ENCODE measurements around the gene CSH2. TPM values are rescaled to one million over a fixed set of nuclear protein-coding genes. Genes with fewer than 3 reads are reported as not detected.

The CSH2 gene
- total and polyA plus RNA-seq, 2 of the 13 experiments (the other 11 are each of a cell fraction or from before 2014, with no cell fraction given): not detected

DNA sequence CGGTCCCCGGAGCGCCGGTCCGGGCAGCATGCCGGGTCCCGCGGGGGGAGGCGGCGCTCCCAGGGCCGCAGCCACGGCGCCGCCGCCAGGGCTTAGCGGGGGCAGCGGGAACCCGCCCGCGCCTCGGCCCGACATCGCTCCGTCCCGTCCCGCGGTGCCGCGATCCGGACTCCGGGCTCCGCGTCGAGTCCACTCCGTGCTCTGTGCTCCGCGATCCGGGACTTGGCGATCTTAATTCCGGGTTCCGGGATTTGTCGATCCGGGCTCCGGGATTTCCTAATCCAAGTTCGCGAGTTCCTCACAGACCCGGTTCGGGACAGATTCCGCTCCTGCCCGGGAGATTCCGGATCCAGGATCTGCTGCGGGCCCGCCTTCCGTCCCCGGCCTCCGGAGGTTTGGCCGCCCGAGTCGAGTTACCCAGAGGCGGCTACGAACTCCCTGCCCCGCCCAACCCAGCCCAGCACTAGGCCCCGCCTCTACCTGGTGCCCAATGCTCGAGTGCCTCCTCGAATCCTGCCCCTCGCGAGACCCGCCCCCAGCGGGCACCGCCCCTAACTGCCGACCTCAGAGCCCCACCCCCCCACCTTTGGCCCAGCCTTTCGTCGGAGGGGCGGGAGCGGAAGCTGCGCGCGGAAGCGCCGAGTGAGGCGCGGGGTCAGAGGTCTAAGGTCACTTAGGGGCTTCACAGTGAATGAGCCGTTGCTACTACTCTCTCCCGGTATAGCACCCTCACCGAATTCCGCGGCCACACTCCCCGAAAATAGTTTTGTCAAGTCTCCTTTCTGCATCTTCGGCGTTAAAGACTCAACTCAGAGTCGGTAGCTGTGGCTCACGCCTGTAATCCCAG, 30.7 kb downstream of the CSH2 start, which contains the start of gene SMARCD2 (continued):
- TF ChIP-seq, protein P1, sequence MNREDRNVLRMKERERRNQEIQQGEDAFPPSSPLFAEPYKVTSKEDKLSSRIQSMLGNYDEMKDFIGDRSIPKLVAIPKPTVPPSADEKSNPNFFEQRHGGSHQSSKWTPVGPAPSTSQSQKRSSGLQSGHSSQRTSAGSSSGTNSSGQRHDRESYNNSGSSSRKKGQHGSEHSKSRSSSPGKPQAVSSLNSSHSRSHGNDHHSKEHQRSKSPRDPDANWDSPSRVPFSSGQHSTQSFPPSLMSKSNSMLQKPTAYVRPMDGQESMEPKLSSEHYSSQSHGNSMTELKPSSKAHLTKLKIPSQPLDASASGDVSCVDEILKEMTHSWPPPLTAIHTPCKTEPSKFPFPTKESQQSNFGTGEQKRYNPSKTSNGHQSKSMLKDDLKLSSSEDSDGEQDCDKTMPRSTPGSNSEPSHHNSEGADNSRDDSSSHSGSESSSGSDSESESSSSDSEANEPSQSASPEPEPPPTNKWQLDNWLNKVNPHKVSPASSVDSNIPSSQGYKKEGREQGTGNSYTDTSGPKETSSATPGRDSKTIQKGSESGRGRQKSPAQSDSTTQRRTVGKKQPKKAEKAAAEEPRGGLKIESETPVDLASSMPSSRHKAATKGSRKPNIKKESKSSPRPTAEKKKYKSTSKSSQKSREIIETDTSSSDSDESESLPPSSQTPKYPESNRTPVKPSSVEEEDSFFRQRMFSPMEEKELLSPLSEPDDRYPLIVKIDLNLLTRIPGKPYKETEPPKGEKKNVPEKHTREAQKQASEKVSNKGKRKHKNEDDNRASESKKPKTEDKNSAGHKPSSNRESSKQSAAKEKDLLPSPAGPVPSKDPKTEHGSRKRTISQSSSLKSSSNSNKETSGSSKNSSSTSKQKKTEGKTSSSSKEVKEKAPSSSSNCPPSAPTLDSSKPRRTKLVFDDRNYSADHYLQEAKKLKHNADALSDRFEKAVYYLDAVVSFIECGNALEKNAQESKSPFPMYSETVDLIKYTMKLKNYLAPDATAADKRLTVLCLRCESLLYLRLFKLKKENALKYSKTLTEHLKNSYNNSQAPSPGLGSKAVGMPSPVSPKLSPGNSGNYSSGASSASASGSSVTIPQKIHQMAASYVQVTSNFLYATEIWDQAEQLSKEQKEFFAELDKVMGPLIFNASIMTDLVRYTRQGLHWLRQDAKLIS (CRISPR knock-in tag; IDR thresholded peaks at IDR 0.05): peak; percentile 88
- TF ChIP-seq PAX8 (CRISPR knock-in tag; IDR thresholded peaks at IDR 0.05; ENCODE audit: borderline replicate concordance): peak; percentile 94
- TF ChIP-seq RELA (CRISPR knock-in tag; IDR thresholded peaks at IDR 0.05): peak; percentile 80
- peak; percentile 80 for TF ChIP-seq ZNF12 (CRISPR knock-in tag; IDR thresholded peaks at IDR 0.05)
- peak in 1 of 2 experiments; percentile 99; a peak in 2 of 4 replicates for TF ChIP-seq KLF16 (CRISPR knock-in tag; IDR thresholded peaks at IDR 0.05)
- peak; percentile 80; the same call in 1 of the 2 replicates for TF ChIP-seq ZFP36L2 (CRISPR knock-in tag; IDR thresholded peaks at IDR 0.05)
- TF ChIP-seq MXI1 (IDR thresholded peaks at IDR 0.05; ENCODE audit: borderline replicate concordance, low read depth, low read length): peak; percentile 84; the same call in 2 of the 3 replicates
- TF ChIP-seq, protein P2, sequence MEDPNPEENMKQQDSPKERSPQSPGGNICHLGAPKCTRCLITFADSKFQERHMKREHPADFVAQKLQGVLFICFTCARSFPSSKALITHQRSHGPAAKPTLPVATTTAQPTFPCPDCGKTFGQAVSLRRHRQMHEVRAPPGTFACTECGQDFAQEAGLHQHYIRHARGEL (CRISPR knock-in tag; IDR thresholded peaks at IDR 0.05): no peak
- TF ChIP-seq, protein P3, sequence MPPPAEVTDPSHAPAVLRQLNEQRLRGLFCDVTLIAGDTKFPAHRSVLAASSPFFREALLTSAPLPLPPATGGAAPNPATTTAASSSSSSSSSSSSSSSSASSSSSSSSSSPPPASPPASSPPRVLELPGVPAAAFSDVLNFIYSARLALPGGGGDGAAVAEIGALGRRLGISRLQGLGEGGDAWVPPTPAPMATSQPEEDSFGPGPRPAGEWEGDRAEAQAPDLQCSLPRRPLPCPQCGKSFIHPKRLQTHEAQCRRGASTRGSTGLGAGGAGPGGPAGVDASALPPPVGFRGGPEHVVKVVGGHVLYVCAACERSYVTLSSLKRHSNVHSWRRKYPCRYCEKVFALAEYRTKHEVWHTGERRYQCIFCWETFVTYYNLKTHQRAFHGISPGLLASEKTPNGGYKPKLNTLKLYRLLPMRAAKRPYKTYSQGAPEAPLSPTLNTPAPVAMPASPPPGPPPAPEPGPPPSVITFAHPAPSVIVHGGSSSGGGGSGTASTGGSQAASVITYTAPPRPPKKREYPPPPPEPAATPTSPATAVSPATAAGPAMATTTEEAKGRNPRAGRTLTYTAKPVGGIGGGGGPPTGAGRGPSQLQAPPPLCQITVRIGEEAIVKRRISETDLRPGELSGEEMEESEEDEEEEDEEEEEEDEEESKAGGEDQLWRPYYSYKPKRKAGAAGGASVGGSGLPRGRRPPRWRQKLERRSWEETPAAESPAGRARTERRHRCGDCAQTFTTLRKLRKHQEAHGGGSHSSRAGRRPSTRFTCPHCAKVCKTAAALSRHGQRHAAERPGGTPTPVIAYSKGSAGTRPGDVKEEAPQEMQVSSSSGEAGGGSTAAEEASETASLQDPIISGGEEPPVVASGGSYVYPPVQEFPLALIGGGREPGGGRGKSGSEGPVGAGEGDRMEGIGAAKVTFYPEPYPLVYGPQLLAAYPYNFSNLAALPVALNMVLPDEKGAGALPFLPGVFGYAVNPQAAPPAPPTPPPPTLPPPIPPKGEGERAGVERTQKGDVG (CRISPR knock-in tag; IDR thresholded peaks at IDR 0.05; ENCODE audit: borderline replicate concordance): 0 out of 2 replicates have a peak, but pooled peaks have one; percentile 13
- TF ChIP-seq, protein P4, sequence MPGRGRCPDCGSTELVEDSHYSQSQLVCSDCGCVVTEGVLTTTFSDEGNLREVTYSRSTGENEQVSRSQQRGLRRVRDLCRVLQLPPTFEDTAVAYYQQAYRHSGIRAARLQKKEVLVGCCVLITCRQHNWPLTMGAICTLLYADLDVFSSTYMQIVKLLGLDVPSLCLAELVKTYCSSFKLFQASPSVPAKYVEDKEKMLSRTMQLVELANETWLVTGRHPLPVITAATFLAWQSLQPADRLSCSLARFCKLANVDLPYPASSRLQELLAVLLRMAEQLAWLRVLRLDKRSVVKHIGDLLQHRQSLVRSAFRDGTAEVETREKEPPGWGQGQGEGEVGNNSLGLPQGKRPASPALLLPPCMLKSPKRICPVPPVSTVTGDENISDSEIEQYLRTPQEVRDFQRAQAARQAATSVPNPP (CRISPR knock-in tag; IDR thresholded peaks at IDR 0.05): peak; percentile 99
- TF ChIP-seq, protein P5, sequence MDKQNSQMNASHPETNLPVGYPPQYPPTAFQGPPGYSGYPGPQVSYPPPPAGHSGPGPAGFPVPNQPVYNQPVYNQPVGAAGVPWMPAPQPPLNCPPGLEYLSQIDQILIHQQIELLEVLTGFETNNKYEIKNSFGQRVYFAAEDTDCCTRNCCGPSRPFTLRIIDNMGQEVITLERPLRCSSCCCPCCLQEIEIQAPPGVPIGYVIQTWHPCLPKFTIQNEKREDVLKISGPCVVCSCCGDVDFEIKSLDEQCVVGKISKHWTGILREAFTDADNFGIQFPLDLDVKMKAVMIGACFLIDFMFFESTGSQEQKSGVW (CRISPR knock-in tag; IDR thresholded peaks at IDR 0.05; ENCODE audit: borderline replicate concordance): no peak; the same call in 1 of the 2 replicates
- no peak for TF ChIP-seq ATM (IDR thresholded peaks at IDR 0.05; ENCODE audit: borderline replicate concordance)
- TF ChIP-seq, protein P6, sequence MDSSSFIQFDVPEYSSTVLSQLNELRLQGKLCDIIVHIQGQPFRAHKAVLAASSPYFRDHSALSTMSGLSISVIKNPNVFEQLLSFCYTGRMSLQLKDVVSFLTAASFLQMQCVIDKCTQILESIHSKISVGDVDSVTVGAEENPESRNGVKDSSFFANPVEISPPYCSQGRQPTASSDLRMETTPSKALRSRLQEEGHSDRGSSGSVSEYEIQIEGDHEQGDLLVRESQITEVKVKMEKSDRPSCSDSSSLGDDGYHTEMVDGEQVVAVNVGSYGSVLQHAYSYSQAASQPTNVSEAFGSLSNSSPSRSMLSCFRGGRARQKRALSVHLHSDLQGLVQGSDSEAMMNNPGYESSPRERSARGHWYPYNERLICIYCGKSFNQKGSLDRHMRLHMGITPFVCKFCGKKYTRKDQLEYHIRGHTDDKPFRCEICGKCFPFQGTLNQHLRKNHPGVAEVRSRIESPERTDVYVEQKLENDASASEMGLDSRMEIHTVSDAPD (CRISPR knock-in tag; IDR thresholded peaks at IDR 0.05): peak; percentile 69; the same call in 1 of the 2 replicates
- TF ChIP-seq CHD2 (IDR thresholded peaks at IDR 0.05; ENCODE audit: low read depth, low read length): peak; percentile 99
- TF ChIP-seq ZNF761 (CRISPR knock-in tag; conservative IDR thresholded peaks at IDR 0.05): peak; percentile 90
